ENCODE results near the gene MOK.

GRCh38 chr14:102187044-102187443 is 117.9 kb downstream of the MOK start:
- TF ChIP-seq POLR2A (IDR thresholded peaks at IDR 0.05; ENCODE audit: low read length) (no peak), GATA1 (IDR thresholded peaks at IDR 0.05; ENCODE audit: low read depth, low read length) (no peak)
